Hematopoietic multipotent progenitor cell treated with erythropoietin and hydrocortisone succinate and interleukin-3 and kit ligand, for 6 days (in vitro differentiated cells): ENCODE results near the gene RETREG1.
"Not testable (repeated sequence)": the region's sequence is repeated elsewhere in the genome, so short reads cannot be mapped to it uniquely, and the experiment has no call there.

ENCODE experiments used
- DNase-seq: peaks from one replicate; pipeline ENCODE4 v3.0.0-alpha.2; 2015

Gene RETREG1

GRCh38 chr5:16551628-16552027, 65.2 kb downstream of the RETREG1 start:
- DNase-seq: no peak

GRCh38 chr5:16550316-16550952, 66.4 kb downstream of the RETREG1 start:
- DNase-seq: peak; percentile 78

- DNase-seq: no peak
Measured at GRCh38 chr5:16549491-16550206, 67.1 kb downstream of the RETREG1 start.

- no peak for DNase-seq
Measured at GRCh38 chr5:16548812-16549211, 68.0 kb downstream of the RETREG1 start.

- DNase-seq: no peak
Measured at GRCh38 chr5:16548115-16548514, 68.7 kb downstream of the RETREG1 start.

GRCh38 chr5:16547200-16547842, 69.5 kb downstream of the RETREG1 start:
- no peak for DNase-seq

- no peak for DNase-seq
Measured at GRCh38 chr5:16546732-16547131, 70.1 kb downstream of the RETREG1 start.

GRCh38 chr5:16544607-16545374, 72.0 kb downstream of the RETREG1 start:
- no peak for DNase-seq

- DNase-seq: not testable (repeated sequence)
Measured at GRCh38 chr5:16543206-16543605, 73.6 kb downstream of the RETREG1 start.

GRCh38 chr5:16542236-16542635, 74.6 kb downstream of the RETREG1 start:
- no peak for DNase-seq

- DNase-seq: not testable (repeated sequence)
Measured at GRCh38 chr5:16541592-16541991, 75.2 kb downstream of the RETREG1 start.

GRCh38 chr5:16540421-16540820, 76.4 kb downstream of the RETREG1 start:
- DNase-seq: no peak

GRCh38 chr5:16539169-16539666, 77.6 kb downstream of the RETREG1 start:
- DNase-seq: no peak

- DNase-seq: no peak
Measured at GRCh38 chr5:16538006-16538405, 78.8 kb downstream of the RETREG1 start.

GRCh38 chr5:16536818-16537217, 80.0 kb downstream of the RETREG1 start:
- no peak for DNase-seq

GRCh38 chr5:16536246-16536645, 80.6 kb downstream of the RETREG1 start:
- DNase-seq: no peak

- no peak for DNase-seq
Measured at GRCh38 chr5:16534280-16534679, 82.5 kb downstream of the RETREG1 start.

- no peak for DNase-seq
Measured at GRCh38 chr5:16531063-16531648, 85.6 kb downstream of the RETREG1 start.

- DNase-seq: no peak
Measured at GRCh38 chr5:16529306-16529705, 87.5 kb downstream of the RETREG1 start.

GRCh38 chr5:16528382-16529110, 88.3 kb downstream of the RETREG1 start:
- no peak for DNase-seq

- DNase-seq: no peak
Measured at GRCh38 chr5:16525651-16526050, 91.1 kb downstream of the RETREG1 start.

- no peak for DNase-seq
Measured at GRCh38 chr5:16524286-16524685, 92.5 kb downstream of the RETREG1 start.
